Measurements from ENCODE around the gene PAXX.

The PAXX gene, protein sequence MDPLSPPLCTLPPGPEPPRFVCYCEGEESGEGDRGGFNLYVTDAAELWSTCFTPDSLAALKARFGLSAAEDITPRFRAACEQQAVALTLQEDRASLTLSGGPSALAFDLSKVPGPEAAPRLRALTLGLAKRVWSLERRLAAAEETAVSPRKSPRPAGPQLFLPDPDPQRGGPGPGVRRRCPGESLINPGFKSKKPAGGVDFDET

DNA sequence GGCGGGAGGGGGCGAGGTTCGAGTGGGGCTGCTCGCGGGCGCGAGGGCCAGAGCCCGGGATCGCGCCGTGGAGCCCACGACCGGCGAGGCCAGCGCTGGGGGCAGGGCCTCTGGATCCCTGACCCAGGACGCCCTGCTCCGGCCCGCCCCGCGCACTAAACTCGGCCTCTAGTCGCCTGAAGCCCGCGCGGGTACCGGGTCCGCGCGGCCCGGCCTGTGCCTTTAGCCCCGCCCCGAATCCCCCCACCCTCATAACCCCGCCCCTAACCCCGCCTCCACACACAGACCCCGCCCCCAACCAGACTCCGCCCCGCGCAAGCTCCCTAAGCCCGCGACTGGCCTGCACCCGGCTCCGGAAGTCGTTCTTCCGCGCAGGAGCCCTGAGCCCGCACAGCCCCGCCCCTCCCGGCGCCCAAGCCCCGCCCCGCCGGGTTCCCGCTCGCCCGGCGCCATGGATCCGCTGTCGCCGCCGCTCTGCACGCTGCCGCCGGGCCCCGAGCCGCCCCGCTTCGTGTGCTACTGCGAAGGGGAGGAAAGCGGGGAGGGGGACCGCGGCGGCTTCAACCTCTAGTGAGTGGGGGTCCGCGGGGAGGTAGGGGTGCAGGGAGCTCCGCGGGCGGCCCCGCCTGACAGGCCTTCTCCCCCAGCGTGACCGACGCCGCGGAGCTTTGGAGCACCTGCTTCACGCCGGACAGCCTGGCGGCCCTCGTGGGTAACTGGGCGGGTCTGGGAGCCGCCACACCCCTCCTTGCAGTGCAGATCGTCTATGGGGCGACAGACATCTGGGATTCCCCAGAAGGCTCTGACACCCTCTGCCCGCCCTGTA is at the start of gene PAXX:
TSS of gene PAXX (plus strand) at position 430 of the 826 bp plus-strand sequence. CDS start at position 452, 22 bp downstream.
- in situ Hi-C loops (cut with HindIII; ENCODE audit: low sequenced_read_pairs), result no loop called here

DNA sequence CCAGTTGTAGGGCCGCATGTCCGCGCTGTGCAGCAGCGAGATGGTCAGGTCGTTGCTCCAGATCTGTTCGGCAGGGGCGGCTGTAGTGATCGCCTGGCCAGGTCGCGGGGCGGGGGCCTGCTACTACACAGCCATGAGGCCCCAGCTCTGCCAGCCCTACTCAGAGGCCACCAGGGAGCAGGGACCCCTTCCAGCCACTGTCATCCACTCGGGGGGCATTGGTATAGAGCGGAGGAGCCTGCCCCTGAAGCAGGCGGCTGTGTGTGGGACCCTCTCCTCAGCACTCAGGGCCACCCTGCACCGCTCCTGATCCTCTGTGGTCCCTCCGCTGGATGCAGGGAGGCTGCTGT is 49.4 kb upstream of the PAXX start:
- in situ Hi-C loops (cut with HindIII; ENCODE audit: low sequenced_read_pairs), result loop anchor here (25.0 kb wide), 1 partner anchor 219 kb away; the partner anchor contains the start of genes LRRC26 and TMEM210

DNA sequence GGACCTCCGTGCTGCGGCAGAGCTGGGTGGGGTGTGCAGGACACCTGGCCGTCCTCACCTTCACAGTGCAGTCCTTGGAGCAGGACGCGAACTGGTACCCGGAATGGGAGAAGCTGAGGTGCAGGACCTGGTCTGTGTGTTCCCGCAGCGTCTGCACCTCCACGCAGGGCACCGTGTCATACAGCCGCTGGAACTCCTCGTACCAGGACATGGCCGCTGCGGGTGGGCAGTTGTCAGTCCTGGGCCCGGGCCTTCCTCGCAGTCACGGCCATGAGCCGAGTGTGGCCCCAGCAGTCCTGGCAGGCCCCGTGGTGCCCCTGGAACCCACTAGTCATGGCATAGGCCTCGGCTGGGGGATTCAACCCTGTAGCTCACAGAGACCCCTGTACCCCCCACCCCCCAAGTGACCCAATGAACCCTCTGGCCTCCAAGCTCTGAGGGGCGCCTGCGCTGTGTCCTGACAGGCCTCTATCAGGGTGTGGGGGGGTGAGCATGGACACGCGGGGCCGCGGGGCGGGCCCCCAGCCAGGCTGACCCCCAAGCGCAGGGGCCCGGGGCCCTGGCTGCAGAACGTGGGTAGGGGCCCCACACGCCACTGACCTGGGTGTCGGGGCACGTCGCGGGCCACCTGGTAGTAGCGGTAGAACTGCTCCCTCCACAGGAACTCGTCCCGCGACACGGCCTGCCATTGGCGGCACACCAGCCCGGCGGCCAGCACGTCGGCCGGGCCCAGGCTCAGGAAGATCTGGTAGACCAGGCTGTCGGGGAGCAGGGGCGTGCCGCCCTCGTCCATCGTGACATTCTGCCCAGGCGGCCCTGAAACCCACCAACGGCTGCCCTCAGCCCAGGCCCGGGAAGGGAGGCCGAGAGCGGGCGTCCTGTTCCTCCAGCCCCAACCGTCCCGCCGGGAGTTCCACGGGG is 48.7 kb upstream of the PAXX start:
- in situ Hi-C loops (cut with HindIII; ENCODE audit: low sequenced_read_pairs), result loop anchor here (25.0 kb wide), 1 partner anchor 219 kb away; the partner anchor contains the start of genes LRRC26 and TMEM210

- in situ Hi-C loops (cut with HindIII; ENCODE audit: low sequenced_read_pairs), result loop anchor here (25.0 kb wide), 1 partner anchor 218 kb away; the partner anchor contains the start of genes LRRC26 and TMEM210
These were observed 48.1 kb upstream of the PAXX start for GRCh38 chr9:136944212-136944518.

DNA sequence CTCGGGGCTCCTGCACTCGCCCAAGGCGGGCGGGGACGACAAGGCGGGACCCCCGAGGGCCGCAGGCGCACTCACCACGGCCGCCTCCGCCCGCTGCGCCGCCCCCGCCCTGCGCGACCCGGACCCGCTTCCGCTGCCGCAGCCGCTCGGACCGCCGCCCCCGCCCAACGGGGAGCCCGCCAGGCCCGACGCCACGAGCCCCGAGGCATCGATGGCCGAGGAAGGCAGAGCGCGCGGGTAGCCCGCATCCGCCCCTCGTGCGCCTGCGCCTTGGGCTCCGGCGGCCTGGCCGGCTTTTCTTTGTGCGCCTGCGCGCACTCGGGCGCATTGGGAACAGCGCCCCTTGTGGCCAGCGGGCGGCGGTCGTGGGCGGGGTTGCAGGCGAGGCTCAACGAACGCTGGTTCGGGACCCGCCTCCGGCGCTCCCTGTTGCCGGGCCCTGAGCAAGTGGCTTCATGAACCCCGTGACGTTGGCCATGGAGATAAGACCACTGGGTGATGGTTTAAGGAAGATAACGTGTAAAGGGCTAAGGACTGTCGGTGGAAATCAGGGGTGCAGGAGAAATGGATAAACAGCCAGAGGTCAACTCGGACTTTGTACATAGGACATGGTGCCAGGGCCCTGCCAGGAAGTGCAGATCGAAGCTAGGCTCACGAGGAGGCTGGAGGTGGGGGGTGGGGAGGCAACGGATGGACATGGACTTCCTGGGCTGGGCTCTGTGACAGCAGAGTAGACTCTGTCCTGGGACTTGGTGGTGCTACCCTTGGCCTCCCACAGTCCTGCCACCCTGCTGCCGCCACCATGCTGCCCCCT is 47.5 kb upstream of the PAXX start, which contains the start of the genes C8G and FBXW5:
TSS of gene C8G (plus strand) at position 725 of the 814 bp plus-strand sequence. CDS start at position 803, 78 bp downstream.
TSS of gene FBXW5 (minus strand) at position 220 of the 814 bp plus-strand sequence. CDS start 655 bp downstream, outside the sequence.
- in situ Hi-C loops (cut with HindIII; ENCODE audit: low sequenced_read_pairs), result loop anchor here (5.0 to 25.0 kb wide), 2 partner anchors 83 to 218 kb away; partner anchors contain the start of genes ABCA2, LRRC26 and TMEM210

DNA sequence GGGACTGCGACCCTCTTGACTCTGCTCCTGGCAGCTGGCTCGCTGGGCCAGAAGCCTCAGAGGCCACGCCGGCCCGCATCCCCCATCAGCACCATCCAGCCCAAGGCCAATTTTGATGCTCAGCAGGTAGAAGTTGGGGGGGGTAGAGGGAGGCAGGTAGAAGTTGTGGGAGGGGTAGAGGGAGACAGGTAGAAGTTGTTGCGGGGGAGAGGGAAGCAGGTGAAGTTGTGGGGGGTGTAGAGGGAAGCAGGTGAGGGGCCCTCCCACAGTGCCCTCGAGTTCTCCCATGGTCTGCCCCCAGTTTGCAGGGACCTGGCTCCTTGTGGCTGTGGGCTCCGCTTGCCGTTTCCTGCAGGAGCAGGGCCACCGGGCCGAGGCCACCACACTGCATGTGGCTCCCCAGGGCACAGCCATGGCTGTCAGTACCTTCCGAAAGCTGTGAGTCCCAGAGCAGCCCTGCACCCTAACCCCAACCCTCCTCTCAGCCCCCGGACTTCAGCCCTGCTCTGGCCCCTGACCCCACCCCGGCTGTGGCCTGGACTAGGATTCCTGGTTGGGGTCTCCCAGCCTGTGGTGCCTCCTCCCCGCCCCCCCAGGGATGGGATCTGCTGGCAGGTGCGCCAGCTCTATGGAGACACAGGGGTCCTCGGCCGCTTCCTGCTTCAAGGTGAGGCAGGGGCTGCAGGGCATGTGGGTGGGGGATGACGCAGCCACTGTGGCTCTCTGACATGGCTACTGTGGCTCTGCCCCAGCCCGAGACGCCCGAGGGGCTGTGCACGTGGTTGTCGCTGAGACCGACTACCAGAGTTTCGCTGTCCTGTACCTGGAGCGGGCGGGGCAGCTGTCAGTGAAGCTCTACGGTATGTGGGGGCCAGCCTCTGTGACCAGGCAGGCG is 46.6 kb upstream of the PAXX start:
- in situ Hi-C loops (cut with HindIII; ENCODE audit: low sequenced_read_pairs), result loop anchor here (5.0 to 25.0 kb wide), 2 partner anchors 82 to 217 kb away; partner anchors contain the start of genes ABCA2, LRRC26 and TMEM210

GRCh38 chr9:136946228-136947027 is 45.8 kb upstream of the PAXX start:
- in situ Hi-C loops (cut with HindIII; ENCODE audit: low sequenced_read_pairs), result loop anchor here (5.0 to 25.0 kb wide), 2 partner anchors 81 to 216 kb away; partner anchors contain the start of genes ABCA2, LRRC26 and TMEM210

GRCh38 chr9:136947028-136947891 is 45.0 kb upstream of the PAXX start:
- in situ Hi-C loops (cut with HindIII; ENCODE audit: low sequenced_read_pairs), result loop anchor here (5.0 to 25.0 kb wide), 2 partner anchors 80 to 215 kb away; partner anchors contain the start of genes ABCA2, LRRC26 and TMEM210

DNA sequence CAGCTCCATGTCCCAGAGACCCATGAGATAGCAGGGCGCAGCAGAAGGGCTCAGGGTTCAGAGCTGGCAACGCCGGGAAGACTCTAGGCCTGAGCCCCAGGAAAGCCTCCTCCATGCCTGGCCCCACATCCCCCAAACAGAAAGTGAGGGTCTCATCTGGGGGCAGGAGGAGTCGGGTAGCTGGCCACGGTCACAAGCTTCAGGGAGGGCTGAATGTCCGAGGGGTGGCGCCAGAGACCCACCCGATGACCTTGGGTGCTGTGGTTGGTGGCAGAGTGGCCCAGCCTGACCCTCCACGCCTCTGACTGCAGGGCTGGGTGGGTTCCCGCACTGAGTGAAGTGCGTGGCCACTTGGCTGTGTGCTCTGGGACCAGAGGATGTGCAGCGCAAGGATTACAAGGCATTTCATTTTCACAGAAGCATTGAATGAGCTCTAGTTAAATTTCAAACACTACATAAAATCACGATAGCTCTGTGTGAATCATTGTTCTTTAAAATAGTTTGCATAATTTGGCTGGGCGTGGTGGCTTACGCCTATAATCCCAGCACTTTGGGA is 44.2 kb upstream of the PAXX start:
- in situ Hi-C loops (cut with HindIII; ENCODE audit: low sequenced_read_pairs), result loop anchor here (5.0 to 25.0 kb wide), 2 partner anchors 79 to 214 kb away; partner anchors contain the start of genes ABCA2, LRRC26 and TMEM210

GRCh38 chr9:136949239-136949816 is 42.9 kb upstream of the PAXX start:
- in situ Hi-C loops (cut with HindIII; ENCODE audit: low sequenced_read_pairs), result loop anchor here (5.0 to 25.0 kb wide), 2 partner anchors 78 to 213 kb away; partner anchors contain the start of genes ABCA2, LRRC26 and TMEM210

- in situ Hi-C loops (cut with HindIII; ENCODE audit: low sequenced_read_pairs), result loop anchor here (5.0 to 25.0 kb wide), 2 partner anchors 77 to 212 kb away; partner anchors contain the start of genes ABCA2, LRRC26 and TMEM210
These were observed 42.2 kb upstream of the PAXX start for GRCh38 chr9:136949817-136950655.

- in situ Hi-C loops (cut with HindIII; ENCODE audit: low sequenced_read_pairs), result no loop called here
These were observed 41.5 kb upstream of the PAXX start for GRCh38 chr9:136950656-136951276.

DNA sequence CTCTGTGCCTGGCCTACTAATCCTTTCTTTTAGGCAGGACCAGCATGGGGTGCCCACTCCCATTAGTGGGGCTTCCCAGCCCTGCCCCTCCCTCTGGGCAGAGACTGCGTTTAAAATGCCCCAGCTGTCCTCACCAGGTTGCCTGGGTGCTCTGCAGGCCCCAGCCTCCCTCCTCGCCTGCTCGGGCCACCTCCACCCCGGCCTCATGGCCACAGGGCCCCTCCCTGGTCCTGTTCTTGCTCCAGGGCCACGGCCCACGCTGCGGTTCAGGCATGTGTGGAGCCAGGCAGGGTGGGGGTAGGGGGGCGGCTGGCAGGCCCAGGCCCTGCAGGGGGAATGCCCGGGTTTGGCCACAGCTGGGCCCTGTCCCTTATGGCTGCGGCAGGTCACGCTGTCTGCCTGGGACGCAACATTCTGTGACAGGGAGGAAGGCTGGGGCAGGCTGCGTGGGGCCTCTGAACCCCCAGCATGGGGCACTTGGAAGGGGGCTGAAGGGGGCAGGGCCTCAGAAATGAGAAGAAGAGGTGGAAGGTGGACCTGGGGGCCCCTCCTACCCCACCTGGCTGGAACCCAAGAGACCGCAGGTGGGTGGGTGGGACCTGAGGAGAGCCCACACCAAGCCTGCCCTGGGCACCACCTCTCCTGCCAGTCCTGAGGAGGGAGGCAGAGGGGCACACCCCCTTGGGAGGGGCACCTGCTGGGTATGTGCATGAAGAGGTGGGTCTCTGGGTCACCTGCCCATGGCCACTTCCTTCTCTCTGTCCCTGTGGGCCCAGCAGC is 40.5 kb upstream of the PAXX start, which contains the start of gene LCN12:
TSS of gene LCN12 (plus strand) at position 733 of the 780 bp plus-strand sequence. CDS start 55 bp downstream, outside the sequence.
- in situ Hi-C loops (cut with HindIII; ENCODE audit: low sequenced_read_pairs), result no loop called here

Measured in endothelial cell of hepatic sinusoid (primary cell).